Measurements from ENCODE around the gene ABCA5. TPM values are rescaled to one million over a fixed set of nuclear protein-coding genes. Genes with fewer than 3 reads are reported as not detected.
A peak's percentile ranks its signal among the peaks of the same experiment; 100 is the strongest.

The ABCA5 gene
- total and polyA plus RNA-seq, 2 of the 13 experiments (the other 11 are each of a cell fraction or from before 2014, with no cell fraction given): 9.7 to 10.1 TPM

DNA sequence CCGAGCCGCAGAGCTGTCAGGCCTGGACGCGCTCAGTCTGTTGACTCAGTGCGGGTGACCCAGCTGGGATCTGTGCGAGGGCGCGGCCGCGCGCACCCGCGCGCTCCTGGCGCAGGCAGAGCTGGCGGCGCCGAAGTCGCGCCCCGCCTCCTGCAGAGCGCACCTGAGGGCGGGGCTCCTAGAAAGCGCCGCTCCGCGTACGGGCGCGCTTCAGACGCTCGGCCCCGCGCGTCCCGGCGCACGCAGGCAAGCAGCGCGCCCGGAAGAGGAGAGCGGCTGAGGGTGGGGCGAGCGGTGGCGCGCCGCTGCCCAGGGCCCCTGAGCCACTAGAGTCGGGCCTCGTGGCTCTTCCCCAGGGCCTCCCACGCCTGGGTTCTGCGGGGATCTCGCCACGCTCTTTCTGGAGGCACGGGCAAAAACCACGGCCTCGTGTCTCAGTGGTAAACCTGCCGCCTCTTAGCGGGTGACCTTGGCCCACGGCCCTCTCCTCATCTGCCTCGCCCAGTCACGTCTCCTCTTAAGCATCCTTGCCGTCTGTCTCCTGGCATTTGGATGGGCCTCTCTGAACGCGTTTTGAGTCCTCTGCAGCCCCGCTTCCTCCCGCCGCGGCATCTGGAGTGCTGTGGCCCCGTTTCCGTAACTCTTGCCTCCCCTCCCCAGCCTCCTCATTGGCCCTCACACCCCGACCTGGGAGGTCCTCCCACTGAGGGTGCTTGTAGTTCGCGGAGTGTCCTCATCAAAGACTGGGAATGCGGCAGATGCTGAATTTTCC lies at the start of gene ABCA5 (continued):
- TF ChIP-seq ZNF34 (CRISPR knock-in tag; IDR thresholded peaks at IDR 0.05; ENCODE audit: borderline replicate concordance) (0 out of 2 replicates have a peak, but pooled peaks have one; percentile 55), MYNN (CRISPR knock-in tag; IDR thresholded peaks at IDR 0.05; ENCODE audit: low read depth) (no peak), ZNF446 (CRISPR knock-in tag; IDR thresholded peaks at IDR 0.05) (peak; percentile 60), ZNF724P (CRISPR knock-in tag; IDR thresholded peaks at IDR 0.05; ENCODE audit: borderline replicate concordance) (0 out of 2 replicates have a peak, but pooled peaks have one; percentile 35), REXO4 (CRISPR knock-in tag; IDR thresholded peaks at IDR 0.05; ENCODE audit: borderline replicate concordance) (peak; percentile 60; the same call in 1 of the 2 replicates), IKZF4 (CRISPR knock-in tag; IDR thresholded peaks at IDR 0.05; ENCODE audit: borderline replicate concordance, low read depth, not compliant biosample characterization) (peak; percentile 42), ZNF337 (CRISPR knock-in tag; IDR thresholded peaks at IDR 0.05; ENCODE audit: borderline replicate concordance, low read depth) (peak; percentile 61; the same call in 1 of the 2 replicates), FOXO1 (CRISPR knock-in tag; IDR thresholded peaks at IDR 0.05) (no peak), GABPB1 (CRISPR knock-in tag; IDR thresholded peaks at IDR 0.05) (peak; percentile 88), ZNF598 (CRISPR knock-in tag; IDR thresholded peaks at IDR 0.05; ENCODE audit: borderline replicate concordance) (peak; percentile 82), HMG20B (CRISPR knock-in tag; conservative IDR thresholded peaks at IDR 0.05) (0 out of 2 replicates have a peak, but pooled peaks have one; percentile 50), SMAD9 (CRISPR knock-in tag; IDR thresholded peaks at IDR 0.05) (peak; percentile 76; the same call in 1 of the 2 replicates), NONO (IDR thresholded peaks at IDR 0.05) (no peak), NONO (CRISPR knock-in tag; conservative IDR thresholded peaks at IDR 0.05) (peak; percentile 50; the same call in 1 of the 2 replicates), ZSCAN12 (CRISPR knock-in tag; IDR thresholded peaks at IDR 0.05) (peak; percentile 53; the same call in 1 of the 2 replicates), SIX4 (CRISPR knock-in tag; IDR thresholded peaks at IDR 0.05) (peak; percentile 12; the same call in 1 of the 2 replicates), ZFP90 (CRISPR knock-in tag; IDR thresholded peaks at IDR 0.05; ENCODE audit: borderline replicate concordance) (no peak; the same call in 1 of the 2 replicates), ZNF124 (CRISPR knock-in tag; IDR thresholded peaks at IDR 0.05) (peak; percentile 46), MIER2 (CRISPR knock-in tag; IDR thresholded peaks at IDR 0.05) (no peak), PHF20 (CRISPR knock-in tag; IDR thresholded peaks at IDR 0.05) (peak; percentile 82), NFYB (CRISPR knock-in tag; IDR thresholded peaks at IDR 0.05) (no peak; the same call in 1 of the 2 replicates)
- TF ChIP-seq, protein P1, sequence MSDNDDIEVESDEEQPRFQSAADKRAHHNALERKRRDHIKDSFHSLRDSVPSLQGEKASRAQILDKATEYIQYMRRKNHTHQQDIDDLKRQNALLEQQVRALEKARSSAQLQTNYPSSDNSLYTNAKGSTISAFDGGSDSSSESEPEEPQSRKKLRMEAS (IDR thresholded peaks at IDR 0.05): 0 out of 2 replicates have a peak, but pooled peaks have one; percentile 82
- TF ChIP-seq, protein P2, sequence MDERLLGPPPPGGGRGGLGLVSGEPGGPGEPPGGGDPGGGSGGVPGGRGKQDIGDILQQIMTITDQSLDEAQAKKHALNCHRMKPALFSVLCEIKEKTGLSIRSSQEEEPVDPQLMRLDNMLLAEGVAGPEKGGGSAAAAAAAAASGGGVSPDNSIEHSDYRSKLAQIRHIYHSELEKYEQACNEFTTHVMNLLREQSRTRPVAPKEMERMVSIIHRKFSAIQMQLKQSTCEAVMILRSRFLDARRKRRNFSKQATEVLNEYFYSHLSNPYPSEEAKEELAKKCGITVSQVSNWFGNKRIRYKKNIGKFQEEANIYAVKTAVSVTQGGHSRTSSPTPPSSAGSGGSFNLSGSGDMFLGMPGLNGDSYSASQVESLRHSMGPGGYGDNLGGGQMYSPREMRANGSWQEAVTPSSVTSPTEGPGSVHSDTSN (CRISPR knock-in tag; IDR thresholded peaks at IDR 0.05): no peak
- TF ChIP-seq, protein P3, sequence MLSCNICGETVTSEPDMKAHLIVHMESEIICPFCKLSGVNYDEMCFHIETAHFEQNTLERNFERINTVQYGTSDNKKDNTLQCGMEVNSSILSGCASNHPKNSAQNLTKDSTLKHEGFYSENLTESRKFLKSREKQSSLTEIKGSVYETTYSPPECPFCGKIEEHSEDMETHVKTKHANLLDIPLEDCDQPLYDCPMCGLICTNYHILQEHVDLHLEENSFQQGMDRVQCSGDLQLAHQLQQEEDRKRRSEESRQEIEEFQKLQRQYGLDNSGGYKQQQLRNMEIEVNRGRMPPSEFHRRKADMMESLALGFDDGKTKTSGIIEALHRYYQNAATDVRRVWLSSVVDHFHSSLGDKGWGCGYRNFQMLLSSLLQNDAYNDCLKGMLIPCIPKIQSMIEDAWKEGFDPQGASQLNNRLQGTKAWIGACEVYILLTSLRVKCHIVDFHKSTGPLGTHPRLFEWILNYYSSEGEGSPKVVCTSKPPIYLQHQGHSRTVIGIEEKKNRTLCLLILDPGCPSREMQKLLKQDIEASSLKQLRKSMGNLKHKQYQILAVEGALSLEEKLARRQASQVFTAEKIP (CRISPR knock-in tag; IDR thresholded peaks at IDR 0.05; ENCODE audit: borderline replicate concordance): no peak
- TF ChIP-seq, protein P4, sequence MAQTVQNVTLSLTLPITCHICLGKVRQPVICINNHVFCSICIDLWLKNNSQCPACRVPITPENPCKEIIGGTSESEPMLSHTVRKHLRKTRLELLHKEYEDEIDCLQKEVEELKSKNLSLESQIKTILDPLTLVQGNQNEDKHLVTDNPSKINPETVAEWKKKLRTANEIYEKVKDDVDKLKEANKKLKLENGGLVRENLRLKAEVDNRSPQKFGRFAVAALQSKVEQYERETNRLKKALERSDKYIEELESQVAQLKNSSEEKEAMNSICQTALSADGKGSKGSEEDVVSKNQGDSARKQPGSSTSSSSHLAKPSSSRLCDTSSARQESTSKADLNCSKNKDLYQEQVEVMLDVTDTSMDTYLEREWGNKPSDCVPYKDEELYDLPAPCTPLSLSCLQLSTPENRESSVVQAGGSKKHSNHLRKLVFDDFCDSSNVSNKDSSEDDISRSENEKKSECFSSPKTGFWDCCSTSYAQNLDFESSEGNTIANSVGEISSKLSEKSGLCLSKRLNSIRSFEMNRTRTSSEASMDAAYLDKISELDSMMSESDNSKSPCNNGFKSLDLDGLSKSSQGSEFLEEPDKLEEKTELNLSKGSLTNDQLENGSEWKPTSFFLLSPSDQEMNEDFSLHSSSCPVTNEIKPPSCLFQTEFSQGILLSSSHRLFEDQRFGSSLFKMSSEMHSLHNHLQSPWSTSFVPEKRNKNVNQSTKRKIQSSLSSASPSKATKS (CRISPR knock-in tag; IDR thresholded peaks at IDR 0.05): peak; percentile 72; the same call in 1 of the 2 replicates
